KMS-11 (cell line): ENCODE data around the gene POU2AF1.

Source experiments
- H2AFZ ChIP-seq: fragments of 200-600 bp; sonication (generic); 2 replicates; pipeline ENCODE4 v1.6.1; 2016; ENCODE audit warnings: antibody characterized with exemption, mixed run types, low read depth
- H3K27ac ChIP-seq: fragments of 200-600 bp; sonication (generic); 2 replicates; pipeline ENCODE4 v1.6.1; 2016; ENCODE audit warnings: mild to moderate bottlenecking, mixed run types
- H3K27me3 ChIP-seq: fragments of 200-600 bp; sonication (generic); 2 replicates; pipeline ENCODE4 v1.6.1; 2017; ENCODE audit warnings: mild to moderate bottlenecking, low read depth, mixed run types, moderate library complexity; ENCODE audit not compliant: insufficient read depth
- H3K36me3 ChIP-seq: fragments of 200-600 bp; sonication (generic); 2 replicates; pipeline ENCODE4 v1.6.1; 2017; ENCODE audit warnings: mild to moderate bottlenecking, mixed run types; ENCODE audit not compliant: insufficient read depth
- H3K4me1 ChIP-seq: fragments of 200-600 bp; sonication (generic); 2 replicates; pipeline ENCODE4 v1.6.1; 2016; ENCODE audit warnings: mild to moderate bottlenecking, low read depth, mixed run types; ENCODE audit not compliant: poor library complexity, severe bottlenecking
- H3K4me2 ChIP-seq: fragments of 200-600 bp; sonication (generic); 2 replicates; pipeline ENCODE4 v1.7.0; 2016; ENCODE audit warnings: mild to moderate bottlenecking, mixed run types
- H3K4me3 ChIP-seq: fragments of 200-600 bp; sonication (generic); IDR thresholded peaks from 2 replicates; pipeline ENCODE4 v1.6.1; 2017; ENCODE audit warnings: low read depth, low read length, mixed read lengths; ENCODE audit not compliant: insufficient read depth
- H3K79me2 ChIP-seq: fragments of 200-600 bp; sonication (generic); 2 replicates; pipeline ENCODE4 v1.6.1; 2016; ENCODE audit warnings: low read depth, mixed run types; ENCODE audit not compliant: insufficient read depth
- H3K9ac ChIP-seq: fragments of 200-600 bp; sonication (generic); 2 replicates; pipeline ENCODE4 v1.6.1; 2016; ENCODE audit warnings: mild to moderate bottlenecking, mixed run types
- H4K20me1 ChIP-seq: fragments of 200-600 bp; sonication (generic); 2 replicates; pipeline ENCODE4 v1.6.1; 2016; ENCODE audit warnings: mild to moderate bottlenecking, mixed run types; ENCODE audit not compliant: insufficient read depth
- CTCF ChIP-seq: fragments of 200-600 bp; sonication (generic); conservative IDR thresholded peaks from 2 replicates; pipeline ENCODE4 v1.6.1; 2017; ENCODE audit warnings: low read depth, mild to moderate bottlenecking, antibody characterized with exemption, low read length, moderate library complexity, mixed read lengths

The POU2AF1 gene

DNA sequence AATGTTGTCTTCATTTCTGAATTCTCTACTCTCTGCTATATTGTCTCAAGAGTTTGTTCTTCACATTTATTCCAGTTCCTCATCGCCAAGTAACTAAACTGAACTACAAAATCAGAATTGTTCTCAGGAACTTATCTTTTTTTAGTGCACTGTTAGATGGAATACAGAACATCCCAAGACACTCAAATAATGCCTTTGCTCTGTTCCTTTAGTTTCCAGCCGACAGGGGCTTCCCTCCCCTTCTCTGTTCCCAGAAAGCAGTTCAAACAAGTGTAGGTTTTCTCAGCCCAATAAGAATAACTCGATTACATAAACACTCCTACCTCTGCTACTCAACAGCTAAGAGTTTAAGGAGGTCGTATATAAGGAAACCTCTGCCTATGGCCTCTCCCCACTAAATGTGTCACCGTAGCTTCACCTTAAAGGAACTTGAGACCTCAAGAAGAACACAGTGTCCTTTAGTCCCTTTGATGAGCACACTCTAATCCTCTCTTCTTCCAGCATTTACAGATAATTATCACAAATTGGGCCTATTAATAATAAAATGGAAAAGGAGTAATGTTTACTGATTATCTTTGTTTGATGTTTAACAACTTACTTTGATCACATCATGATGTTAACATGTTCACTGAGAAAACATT is 73.8 kb downstream of the POU2AF1 start:
- H3K4me2 ChIP-seq = no peak overlapping the region
- no peaks in the 10 kb centered on the region for H3K4me1 ChIP-seq
- no peak overlapping the region for H2AFZ ChIP-seq
- H3K27me3 ChIP-seq = no peaks in the 10 kb centered on the region
- TF ChIP-seq CTCF = no peak
- no peaks in the 10 kb centered on the region for H3K79me2 ChIP-seq
- H4K20me1 ChIP-seq = no peaks in the 10 kb centered on the region
- H3K4me3 ChIP-seq = no peak overlapping the region
- H3K9ac ChIP-seq = no peak overlapping the region
- H3K27ac ChIP-seq = no peak overlapping the region
- no peaks in the 10 kb centered on the region for H3K36me3 ChIP-seq

GRCh38 chr11:111303461-111303860 is 75.6 kb downstream of the POU2AF1 start:
- Histone ChIP-seq H3K4me3 (no peak overlapping the region), H3K4me2 (no peak overlapping the region), H3K27ac (no peak overlapping the region), H2AFZ (no peak overlapping the region), H3K79me2 (no peaks in the 10 kb centered on the region), H4K20me1 (no peaks in the 10 kb centered on the region), H3K36me3 (no peaks in the 10 kb centered on the region), H3K9ac (no peak overlapping the region), H3K4me1 (no peaks in the 10 kb centered on the region), H3K27me3 (no peaks in the 10 kb centered on the region)
- TF ChIP-seq CTCF = no peak

DNA sequence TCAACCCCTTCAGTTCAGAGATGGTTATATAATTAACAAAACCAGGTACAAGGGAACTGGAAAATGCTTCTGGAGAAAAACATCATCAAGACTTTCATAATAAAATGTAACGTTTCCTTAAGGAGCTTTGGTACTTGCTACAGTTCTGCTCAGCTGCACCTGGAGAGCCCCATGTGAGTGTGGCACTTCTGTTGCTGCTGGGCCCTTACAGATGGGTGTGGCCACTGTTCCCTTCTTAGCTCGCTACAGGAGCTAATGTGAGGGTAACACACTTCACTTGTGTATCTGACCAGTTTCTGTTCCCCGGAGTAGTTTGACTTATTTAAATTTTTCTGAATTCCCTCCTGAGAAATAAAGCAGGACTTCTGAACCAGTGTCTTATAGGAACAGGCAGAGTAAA is 76.8 kb downstream of the POU2AF1 start:
- H3K79me2 ChIP-seq = no peaks in the 10 kb centered on the region
- H3K4me2 ChIP-seq = no peak overlapping the region
- H2AFZ ChIP-seq = no peak overlapping the region
- H4K20me1 ChIP-seq = no peaks in the 10 kb centered on the region
- no peak for TF ChIP-seq CTCF
- no peak overlapping the region for H3K4me3 ChIP-seq
- H3K36me3 ChIP-seq = no peaks in the 10 kb centered on the region
- H3K9ac ChIP-seq = no peak overlapping the region
- no peak overlapping the region for H3K27ac ChIP-seq
- no peaks in the 10 kb centered on the region for H3K27me3 ChIP-seq
- no peaks in the 10 kb centered on the region for H3K4me1 ChIP-seq
